ENCODE results near the gene ATP10A.

DNA sequence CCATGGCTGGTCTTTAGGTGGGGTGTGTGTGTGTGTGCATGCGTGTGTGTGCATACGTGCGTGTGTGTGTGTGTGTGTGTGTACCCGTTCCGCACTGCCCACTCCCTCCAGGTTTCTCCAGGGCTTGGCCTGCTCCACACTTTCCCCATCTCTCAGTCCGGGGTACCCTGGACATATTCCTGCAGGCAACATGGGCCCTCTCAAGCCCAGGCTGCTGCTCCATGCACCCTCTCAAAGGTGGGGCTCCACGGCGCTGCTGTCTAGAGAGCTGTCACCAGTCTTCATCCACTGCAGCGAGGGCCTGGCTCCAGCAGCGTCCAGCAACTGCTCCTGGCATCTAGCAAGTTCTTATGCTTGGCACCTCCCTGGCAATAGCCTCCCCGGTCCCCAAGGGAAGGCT is 86.1 kb downstream of the ATP10A start:
- TF ChIP-seq POLR2AphosphoS5 (IDR thresholded peaks at IDR 0.05; ENCODE audit: borderline replicate concordance, low read depth, low read length) (no peak), FOXP2 (optimal IDR thresholded peaks at IDR 0.05; ENCODE audit: control extremely low read depth, extremely low read length, insufficient read depth) (no peak)
